Occipital lobe (tissue), 2 donors: ENCODE measurements around the gene GGN. TPM values are rescaled to one million over a fixed set of nuclear protein-coding genes. Genes with fewer than 3 reads are reported as not detected.
"Not testable (repeated sequence)": the region's sequence is repeated elsewhere in the genome, so short reads cannot be mapped to it uniquely, and the experiment has no call there.

Source experiments
- DNase-seq: peaks from one replicate; lab custom pipeline; 2025; lab: John Stamatoyannopoulos, UW
- total RNA-seq: library from RNA; depleted of rRNA; stranded (reverse); fragments of >200 nt; gene quantifications from one replicate; pipeline ENCODE4 v1.2.3, GENCODE V29; 2014

Gene GGN
- total RNA-seq, 1 donor from 2014 or later: 0.62 TPM

DNA sequence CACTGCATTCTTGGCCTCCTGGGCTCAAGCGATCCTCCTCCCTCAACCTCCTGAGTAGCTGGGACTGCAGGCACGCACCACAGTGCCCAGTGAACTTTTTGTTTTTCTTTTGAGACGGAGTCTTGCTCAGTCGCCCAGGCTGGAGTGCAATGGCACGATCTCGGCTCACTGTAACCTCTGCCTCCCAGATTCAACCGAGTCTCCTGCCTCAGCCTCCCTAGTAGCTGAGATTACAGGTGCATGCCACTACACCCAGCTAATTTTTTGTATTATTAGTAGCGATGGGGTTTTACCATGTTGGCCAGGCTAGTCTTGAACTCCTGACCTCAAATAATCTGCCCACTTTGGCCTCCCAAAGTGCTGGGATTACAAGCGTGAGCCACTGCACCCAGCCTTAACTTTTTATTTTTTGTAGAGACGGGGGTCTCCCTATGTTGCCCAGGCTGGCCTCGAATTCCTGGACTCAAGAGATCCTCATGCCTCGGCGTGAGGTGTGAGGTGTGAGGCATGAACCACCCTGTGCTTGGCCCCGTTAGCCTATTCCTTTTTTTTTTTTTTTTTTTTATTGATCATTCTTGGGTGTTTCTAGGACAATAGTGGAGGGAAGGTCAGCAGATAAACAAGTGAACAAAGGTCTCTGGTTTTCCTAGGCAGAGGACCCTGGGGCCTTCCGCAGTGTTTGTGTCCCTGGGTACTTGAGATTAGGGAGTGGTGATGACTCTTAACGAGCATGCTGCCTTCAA is 24.7 kb downstream of the GGN start:
- DNase-seq: not testable (repeated sequence)

DNA sequence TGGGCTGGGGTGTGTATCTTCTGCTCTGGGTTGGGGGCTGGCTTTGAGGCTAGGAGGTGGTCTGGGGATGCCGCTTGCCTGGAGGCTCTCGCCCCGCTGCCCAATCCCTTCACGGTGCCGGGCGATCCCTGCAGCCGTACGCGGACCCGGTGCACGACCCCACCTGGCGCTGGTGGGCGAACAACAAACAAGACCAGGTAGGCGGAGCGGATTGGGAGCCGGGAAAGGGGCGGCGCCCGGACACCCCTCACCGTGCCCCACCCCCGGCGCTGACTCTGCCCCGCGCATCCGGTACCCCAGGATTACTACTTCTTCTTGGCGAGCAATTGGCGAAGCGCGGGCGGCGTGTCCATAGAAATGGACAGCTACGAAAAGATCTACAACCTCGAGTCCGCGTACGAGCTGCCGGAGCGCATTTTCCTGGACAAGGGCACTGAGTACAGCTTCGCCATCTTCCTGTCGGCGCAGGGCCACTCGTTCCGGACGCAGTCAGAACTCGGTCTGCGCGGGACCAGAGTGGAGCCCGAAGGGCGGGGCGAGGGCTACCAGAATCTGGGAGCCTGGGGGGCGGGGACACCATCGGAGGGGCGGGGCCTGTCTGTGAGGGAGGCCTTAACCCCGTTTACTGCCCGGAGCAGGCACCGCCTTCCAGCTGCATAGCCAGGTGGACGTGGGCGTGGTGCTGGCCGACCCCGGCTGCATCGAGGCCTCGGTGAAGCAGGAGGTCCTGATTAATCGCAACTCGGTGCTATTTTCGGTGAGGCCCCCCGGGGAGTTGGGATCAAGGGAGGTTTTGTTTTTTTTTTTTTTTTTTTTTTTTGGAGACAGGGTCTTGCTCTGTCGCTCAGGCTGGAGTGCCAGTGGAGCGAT is 25.5 kb downstream of the GGN start:
- no peak for DNase-seq

DNA sequence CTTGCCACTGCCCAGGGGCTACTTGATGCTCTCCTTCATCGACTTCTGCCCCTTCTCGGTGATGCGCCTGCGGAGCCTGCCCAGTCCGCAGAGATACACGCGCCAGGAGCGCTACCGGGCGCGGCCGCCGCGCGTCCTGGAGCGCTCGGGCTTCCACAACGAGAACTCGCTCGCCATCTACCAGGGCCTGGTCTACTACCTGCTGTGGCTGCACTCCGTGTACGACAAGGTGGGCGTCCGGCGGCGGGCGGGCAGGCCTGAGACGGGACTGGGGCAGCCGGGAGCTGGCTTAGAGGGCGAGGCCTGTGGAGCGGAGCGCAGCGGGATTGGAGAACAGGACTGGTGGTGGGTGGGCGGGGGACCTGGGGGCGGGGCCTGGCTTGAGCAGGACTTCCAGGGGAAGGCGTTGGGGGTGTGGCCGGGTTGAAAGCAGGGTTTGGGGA is 26.2 kb downstream of the GGN start:
- peak; percentile 54 for DNase-seq

GRCh38 chr19:38360839-38361631 is 26.8 kb downstream of the GGN start:
- DNase-seq: no peak

- no peak for DNase-seq
Measured at GRCh38 chr19:38360351-38360750, 27.5 kb downstream of the GGN start.

DNA sequence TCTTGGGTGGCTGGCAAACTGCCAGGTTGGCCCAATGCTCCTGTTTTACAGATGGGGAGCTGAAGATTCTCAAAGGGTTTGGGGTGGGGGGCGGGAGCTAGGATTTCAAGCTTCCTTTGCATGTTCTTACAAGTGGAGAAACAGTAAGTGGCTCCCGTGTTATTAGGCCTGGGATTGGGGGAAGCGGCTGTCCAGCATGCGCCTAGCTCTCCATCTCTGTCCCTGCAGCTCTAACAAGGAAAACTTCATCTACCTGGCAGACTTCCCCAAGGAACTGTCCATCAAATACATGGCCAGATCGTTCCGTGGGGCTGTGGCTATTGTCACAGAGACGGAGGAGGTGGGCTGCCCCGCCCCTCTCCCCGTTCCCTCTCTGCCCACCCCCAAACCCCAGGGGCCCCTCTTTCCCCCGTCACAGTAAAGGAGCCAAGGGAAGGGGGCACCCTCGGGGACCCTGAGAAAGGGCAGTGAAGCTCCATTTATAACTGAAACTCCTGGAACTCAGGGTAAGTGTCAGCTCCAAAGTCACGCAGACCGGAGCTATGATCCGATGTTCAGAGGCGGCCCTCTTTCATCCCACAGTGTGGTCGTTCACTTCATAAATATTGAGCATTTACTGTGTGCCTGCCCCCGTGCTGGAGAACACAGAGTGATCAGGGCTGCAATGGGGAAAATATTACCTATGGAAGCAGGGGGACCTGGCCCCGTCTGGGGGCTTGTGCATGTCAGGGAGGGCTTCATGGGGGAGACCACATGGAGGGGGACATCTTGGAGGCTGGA is 28.4 kb downstream of the GGN start:
- no peak for DNase-seq

DNA sequence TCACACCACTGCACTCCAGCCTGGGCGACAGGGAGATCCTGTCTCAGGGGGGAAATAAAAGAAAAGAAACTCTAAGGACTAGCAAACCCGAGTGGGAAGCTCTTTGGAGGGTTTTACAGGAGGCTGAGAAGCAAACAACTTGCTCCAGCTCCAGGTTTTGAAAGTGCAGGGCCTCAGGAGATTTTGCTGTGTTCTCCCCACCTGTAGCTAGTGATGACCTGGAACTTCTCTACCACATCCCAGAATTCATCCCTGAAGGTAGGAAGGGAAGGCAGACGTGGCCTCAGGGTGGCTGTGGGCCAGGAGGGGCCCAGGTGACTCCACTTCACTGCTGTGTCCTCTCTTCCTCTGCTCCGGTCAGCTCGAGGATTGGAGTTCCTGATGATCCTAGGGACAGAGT is 29.8 kb downstream of the GGN start:
- DNase-seq: no peak

DNA sequence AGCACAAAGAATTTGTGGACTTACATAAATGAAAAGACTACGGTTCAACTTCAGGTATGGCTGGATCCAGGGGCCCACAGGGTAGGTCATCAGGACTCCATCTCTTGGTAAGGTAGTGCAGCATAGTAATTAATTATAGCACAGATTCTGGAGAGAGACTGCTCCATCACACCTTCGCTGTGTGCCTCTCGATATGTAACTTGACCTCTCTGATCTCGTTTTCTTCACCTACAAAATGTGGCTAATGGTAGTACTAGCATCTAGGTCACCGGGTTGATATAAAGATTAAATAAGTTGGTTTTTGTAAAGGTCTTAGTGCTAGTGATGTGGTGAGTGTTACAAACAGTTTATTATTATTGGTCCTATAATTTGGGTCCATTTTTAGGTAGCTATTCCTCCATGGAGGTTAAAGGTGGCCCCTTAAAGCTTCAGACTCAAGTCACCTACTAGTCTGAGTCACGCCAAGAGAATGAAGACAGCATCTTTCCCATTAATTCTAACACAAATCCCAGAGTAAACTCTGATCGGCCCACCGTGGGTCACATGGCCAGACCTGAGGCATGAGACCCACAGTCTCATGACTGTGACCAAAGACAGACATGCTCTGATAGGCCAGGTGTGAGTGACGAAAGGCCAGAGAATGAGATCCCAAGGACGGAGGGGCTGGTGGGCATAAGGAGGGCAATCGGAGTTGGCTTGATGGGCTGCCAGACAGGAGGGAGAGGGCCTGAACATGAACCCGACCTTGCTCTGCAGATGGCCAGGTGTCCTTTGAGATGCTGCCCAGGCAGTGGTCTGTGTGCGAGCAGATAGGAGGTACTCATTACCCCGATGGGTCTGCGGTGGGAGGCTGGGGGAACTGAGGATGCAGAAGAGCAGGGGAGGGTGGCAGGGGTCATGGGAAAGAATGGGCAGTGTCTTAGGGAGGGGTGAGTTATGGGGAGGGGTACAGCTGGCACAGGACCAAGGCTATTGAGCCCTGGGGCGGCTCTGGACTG is 31.8 kb downstream of the GGN start:
- no peak for DNase-seq

- no peak for DNase-seq
Measured at GRCh38 chr19:38352611-38353010, 35.2 kb downstream of the GGN start.

DNA sequence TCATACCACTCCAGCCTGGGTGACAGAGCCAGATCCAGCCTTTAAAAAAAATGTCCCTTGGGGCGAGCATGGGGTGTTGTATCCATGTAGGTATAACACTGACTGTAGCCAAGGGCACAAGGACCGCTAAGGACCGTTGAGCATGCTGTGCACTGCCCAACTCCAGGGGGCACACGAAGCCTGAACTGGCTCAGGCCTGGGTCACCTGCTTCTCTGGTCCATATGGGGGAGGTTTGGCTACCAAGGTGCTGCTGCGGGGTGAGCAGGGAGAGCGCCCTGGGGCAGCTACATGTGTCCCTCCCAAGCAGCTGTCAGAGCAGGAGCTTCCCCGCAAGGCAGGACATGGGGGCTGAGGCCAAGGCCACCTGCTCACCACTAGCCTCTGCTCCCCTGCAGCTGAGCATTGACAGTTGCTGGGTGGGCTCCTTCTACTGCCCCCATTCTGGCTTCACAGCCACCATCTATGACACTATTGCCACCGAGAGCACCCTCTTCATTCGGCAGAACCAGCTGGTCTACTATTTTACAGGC is 35.9 kb downstream of the GGN start:
- DNase-seq: no peak

DNA sequence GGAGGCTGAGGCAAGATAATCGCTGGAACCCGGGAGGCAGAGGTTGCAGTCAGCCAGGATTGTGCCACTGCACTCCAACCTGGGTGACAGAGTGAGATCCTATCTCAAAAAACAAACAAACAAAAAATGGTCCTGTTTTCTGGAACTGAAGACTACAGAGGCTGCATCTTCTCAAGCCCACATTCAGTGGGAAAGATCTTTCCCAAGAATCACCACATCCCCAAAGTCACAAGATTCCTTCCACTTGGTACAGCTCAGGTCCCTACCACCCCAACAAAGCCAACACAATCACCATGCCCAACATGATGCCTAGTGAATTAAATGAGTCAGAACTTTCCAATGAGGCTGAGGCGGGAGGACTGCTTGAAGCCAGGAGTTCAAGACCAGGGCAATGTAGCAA is 37.0 kb downstream of the GGN start:
- DNase-seq: no peak

DNA sequence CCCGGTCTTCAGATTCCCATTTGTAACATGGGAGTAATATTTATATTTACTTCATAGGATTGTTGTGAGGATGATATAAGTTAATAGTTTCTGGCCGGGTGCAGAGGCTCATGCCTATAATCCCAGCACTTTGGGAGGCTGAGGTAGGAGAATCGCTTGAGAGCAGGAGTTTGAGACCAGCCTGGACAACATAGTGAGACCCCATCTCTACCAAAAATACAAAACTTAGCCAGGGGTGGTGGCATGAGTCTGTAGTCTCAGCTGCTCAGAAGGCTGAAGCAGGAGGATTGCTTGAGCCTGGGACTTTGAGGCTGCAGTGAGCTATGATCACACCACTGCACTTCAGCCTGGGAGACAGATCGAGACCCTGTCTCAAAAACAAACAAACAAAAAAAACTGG is 41.0 kb downstream of the GGN start:
- DNase-seq: no peak

GRCh38 chr19:38340927-38341326 is 46.9 kb downstream of the GGN start:
- no peak for DNase-seq

- not testable (repeated sequence) for DNase-seq
Measured at GRCh38 chr19:38339011-38339410, 48.8 kb downstream of the GGN start.

GRCh38 chr19:38337360-38337653 is 50.5 kb downstream of the GGN start:
- DNase-seq: no peak

GRCh38 chr19:38336638-38337359 is 51.0 kb downstream of the GGN start:
- DNase-seq: peak; percentile 86

DNA sequence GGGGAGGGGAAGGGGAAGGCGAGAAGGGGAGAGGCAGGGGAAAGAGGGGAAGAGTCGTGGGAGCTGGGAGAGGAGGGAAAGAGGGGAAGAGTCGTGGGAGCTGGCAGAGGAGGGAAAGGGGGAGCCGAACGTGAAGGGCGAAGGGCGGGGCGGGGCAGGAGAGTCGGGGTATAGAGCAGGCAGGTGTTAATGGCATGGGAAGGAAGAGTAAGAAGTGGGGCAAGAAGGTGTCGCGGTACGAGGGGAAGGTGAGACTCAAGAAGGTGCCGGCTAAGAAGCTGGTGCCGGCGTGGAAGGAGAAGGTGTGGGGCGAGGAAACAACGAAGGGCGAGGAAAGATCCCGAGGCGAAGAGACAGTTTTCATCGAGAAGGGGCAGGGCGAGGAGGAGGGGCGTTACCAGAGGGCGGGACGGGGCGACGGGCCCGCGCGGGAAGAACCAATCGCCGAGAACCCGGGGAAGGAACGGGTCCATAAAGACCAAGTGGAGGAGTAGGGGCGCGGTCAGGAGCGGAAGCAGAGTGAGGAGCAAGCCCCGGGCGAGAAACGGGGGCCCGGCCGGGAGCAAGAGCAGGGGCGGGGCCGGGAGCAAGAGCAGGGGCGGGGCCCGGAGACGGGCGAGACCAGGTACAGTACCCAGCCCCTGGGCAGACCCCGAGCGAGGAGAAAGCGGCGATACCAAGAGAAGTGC is 51.7 kb downstream of the GGN start:
- DNase-seq: peak; percentile 93
